H1 (cell line): ENCODE results near the gene KLHDC1. TPM values are rescaled to one million over a fixed set of nuclear protein-coding genes. Genes with fewer than 3 reads are reported as not detected.

Experiments
- CTCF ChIA-PET: fragments of 300-600 bp; sonication (Branson Sonifier 250); formaldehyde crosslinking; loops from one replicate; lab custom pipeline; 2021; ENCODE audit not compliant: partially characterized antibody; lab: Charles Lee
- POLR2A ChIA-PET: fragments of 300-600 bp; sonication (Branson Sonifier 250); formaldehyde crosslinking; loops from one replicate; lab custom pipeline; 2021; ENCODE audit warnings: inconsistent platforms; ENCODE audit not compliant: partially characterized antibody; lab: Charles Lee
- DNase-seq, 2 experiments: peaks; one replicate each; pipeline versions ENCODE4 v3.0.0 to v3.0.0-alpha.2; 2010 to 2022; ENCODE audit warnings: low spot score in 2 of 2, low read depth in 1 of 2, mixed read lengths in 1 of 2
- FAIRE-seq: peaks from 2 replicates; lab custom pipeline; 2011; peaks lifted over from hg19 to GRCh38; lab: Jason Lieb, UNC
- H2AFZ ChIP-seq: 2 replicates; pipeline ENCODE4 v1.8.1; 2012; ENCODE audit warnings: low read length, inconsistent platforms
- H2AK5ac ChIP-seq: 2 replicates; pipeline ENCODE4 v1.6.1; 2013; ENCODE audit warnings: low read depth, low read length
- H2BK120ac ChIP-seq: replicated peaks from 2 replicates; pipeline ENCODE3; 2013; ENCODE audit warnings: low read depth, low read length, inconsistent platforms
- H2BK12ac ChIP-seq: 2 replicates; pipeline ENCODE4 v1.6.1; 2013; ENCODE audit warnings: low read depth, low read length
- H2BK15ac ChIP-seq: 2 replicates; pipeline ENCODE4 v1.6.1; 2013; ENCODE audit warnings: low read length
- H2BK20ac ChIP-seq: 2 replicates; pipeline ENCODE4 v1.6.1; 2013; ENCODE audit warnings: low read length
- H2BK5ac ChIP-seq: 2 replicates; pipeline ENCODE4 v1.6.1; 2013; ENCODE audit warnings: low read depth, low read length
- H3K14ac ChIP-seq: 2 replicates; pipeline ENCODE4 v1.6.1; 2013; ENCODE audit warnings: inconsistent platforms; ENCODE audit not compliant: insufficient read length
- H3K18ac ChIP-seq: 2 replicates; pipeline ENCODE4 v1.6.1; 2013; ENCODE audit warnings: low read length; ENCODE audit errors: extremely low read depth
- H3K23ac ChIP-seq: 2 replicates; pipeline ENCODE4 v1.6.1; 2013; ENCODE audit warnings: inconsistent platforms; ENCODE audit not compliant: insufficient read length
- H3K23me2 ChIP-seq: 2 replicates; pipeline ENCODE4 v1.6.1; 2013; ENCODE audit warnings: low read depth, low read length
- H3K27ac ChIP-seq: 2 replicates; pipeline ENCODE4 v1.6.1; 2011; ENCODE audit warnings: low read depth, low read length, inconsistent platforms
- H3K27me3 ChIP-seq, 4 experiments: replicated peaks in 1 of 4; 1 replicate in 1 of 4; 2 replicates in 3 of 4; pipeline versions ENCODE4 v1.6.1 to v1.8.1; 2011 to 2013; ENCODE audit warnings: low read length in 3 of 4, mild to moderate bottlenecking in 3 of 4, inconsistent platforms in 2 of 4, mixed read lengths in 2 of 4, moderate library complexity in 1 of 4; ENCODE audit not compliant: control insufficient read depth in 3 of 4, insufficient read depth in 3 of 4; ENCODE audit errors: extremely low read depth in 1 of 4
- H3K36me3 ChIP-seq, 4 experiments: 2 replicates each; pipeline versions ENCODE4 v1.6.1 to v1.8.1; 2011 to 2013; ENCODE audit warnings: mild to moderate bottlenecking in 4 of 4, low read length in 3 of 4, moderate library complexity in 2 of 4, control low read depth in 1 of 4, inconsistent platforms in 1 of 4; ENCODE audit not compliant: insufficient read depth in 4 of 4, control insufficient read depth in 2 of 4
- H3K4ac ChIP-seq: replicated peaks from 2 replicates; pipeline ENCODE3; 2013; ENCODE audit warnings: low read length, low read depth, mixed read lengths, inconsistent platforms; ENCODE audit not compliant: insufficient read length
- H3K4me1 ChIP-seq, 4 experiments: replicated peaks in 1 of 4; 1 replicate in 1 of 4; 2 replicates in 3 of 4; pipeline versions ENCODE4 v1.6.1 to v1.8.1; 2011 to 2013; ENCODE audit warnings: low read length in 3 of 4, inconsistent platforms in 2 of 4, mixed read lengths in 1 of 4; ENCODE audit not compliant: insufficient read depth in 4 of 4, control insufficient read depth in 3 of 4
- H3K4me2 ChIP-seq, 2 experiments: 2 replicates each; pipeline versions ENCODE4 v1.6.1 to v1.8.1; 2011 to 2013; ENCODE audit warnings: low read depth in 2 of 2, low read length in 2 of 2, control low read depth in 1 of 2, inconsistent platforms in 1 of 2, mild to moderate bottlenecking in 1 of 2; ENCODE audit not compliant: insufficient read depth in 1 of 2
- H3K4me3 ChIP-seq, 4 experiments: fragments of 200-600, 300-600 bp in 1 of 4; sonication (generic), shearing (Covaris generic), sonication (Bioruptor Twin) in 1 of 4; 2 replicates each; pipeline versions ENCODE4 v1.5.1 to v1.8.1; 2011 to 2016; ENCODE audit warnings: low read length in 4 of 4, low read depth in 3 of 4, control low read depth in 2 of 4, inconsistent platforms in 2 of 4, mild to moderate bottlenecking in 2 of 4, mixed read lengths in 1 of 4, moderate library complexity in 1 of 4; ENCODE audit not compliant: insufficient read depth in 2 of 4; ENCODE audit errors: extremely low read depth in 1 of 4
- H3K56ac ChIP-seq: replicated peaks from 2 replicates; pipeline ENCODE3; 2013; ENCODE audit warnings: low read depth, mild to moderate bottlenecking, mixed read lengths, low read length, inconsistent platforms; ENCODE audit not compliant: insufficient read length
- H3K79me1 ChIP-seq: 2 replicates; pipeline ENCODE4 v1.6.1; 2013; ENCODE audit warnings: low read depth, low read length, control low read depth
- H3K79me2 ChIP-seq, 2 experiments: 2 replicates each; pipeline versions ENCODE4 v1.6.1 to v1.8.1; 2012 to 2013; ENCODE audit warnings: low read length in 2 of 2, mild to moderate bottlenecking in 2 of 2, inconsistent platforms in 1 of 2; ENCODE audit not compliant: insufficient read depth in 2 of 2, control insufficient read depth in 1 of 2
- H3K9ac ChIP-seq, 4 experiments: replicated peaks in 1 of 4; 1 replicate in 1 of 4; 2 replicates in 3 of 4; pipeline versions ENCODE4 v1.6.1 to v1.8.1; 2011 to 2013; ENCODE audit warnings: low read depth in 3 of 4, low read length in 3 of 4, control low read depth in 2 of 4, mild to moderate bottlenecking in 2 of 4, moderate library complexity in 2 of 4, inconsistent platforms in 1 of 4; ENCODE audit errors: extremely low read depth in 1 of 4
- H3K9me3 ChIP-seq, 2 experiments: 2 replicates each; pipeline versions ENCODE4 v1.6.1 to v1.8.1; 2012 to 2013; ENCODE audit warnings: mild to moderate bottlenecking in 2 of 2, moderate library complexity in 2 of 2, control low read depth in 1 of 2, inconsistent platforms in 1 of 2, low read depth in 1 of 2, low read length in 1 of 2, mixed read lengths in 1 of 2; ENCODE audit not compliant: insufficient read depth in 2 of 2
- H4K20me1 ChIP-seq, 2 experiments: replicated peaks in 1 of 2; 2 replicates each; pipeline versions ENCODE3 to v1.8.1; 2011 to 2013; ENCODE audit warnings: inconsistent platforms in 2 of 2, low read length in 2 of 2, mild to moderate bottlenecking in 1 of 2; ENCODE audit not compliant: insufficient read depth in 2 of 2, control insufficient read depth in 1 of 2
- H4K5ac ChIP-seq: 2 replicates; pipeline ENCODE4 v1.6.1; 2013; ENCODE audit warnings: low read length, low read depth, mixed read lengths, inconsistent platforms; ENCODE audit not compliant: insufficient read length
- H4K8ac ChIP-seq: 2 replicates; pipeline ENCODE4 v1.8.0; 2013; ENCODE audit warnings: mild to moderate bottlenecking, moderate library complexity, low read length, inconsistent platforms; ENCODE audit not compliant: insufficient read depth; ENCODE audit errors: extremely low read depth
- H4K91ac ChIP-seq: replicated peaks from 2 replicates; pipeline ENCODE3; 2013; ENCODE audit warnings: low read length, mixed read lengths, inconsistent platforms; ENCODE audit not compliant: insufficient read length
- CBX5 ChIP-seq: fragments of 300-800, 300-1000 bp; sonication (generic); IDR thresholded peaks from 2 replicates; pipeline ENCODE4 v1.7.1; 2016; ENCODE audit warnings: antibody characterized with exemption, low read length, low read depth
- E2F6 ChIP-seq: IDR thresholded peaks from 2 replicates; pipeline ENCODE4 v1.6.1; 2012; ENCODE audit warnings: inconsistent platforms
- KDM5A ChIP-seq: fragments of 200-600 bp; IDR thresholded peaks from 2 replicates; pipeline ENCODE4 v1.7.1; 2012; ENCODE audit warnings: mild to moderate bottlenecking, low read length, inconsistent platforms, mixed read lengths
- NANOG ChIP-seq: IDR thresholded peaks from 2 replicates; pipeline ENCODE4 v1.6.1; 2011; ENCODE audit warnings: low read length, low read depth, mild to moderate bottlenecking, inconsistent platforms; ENCODE audit not compliant: insufficient read depth, poor library complexity, severe bottlenecking
- RAD21 ChIP-seq, 2 experiments: IDR thresholded peaks in 1 of 2; conservative IDR thresholded peaks in 1 of 2; 2 replicates each; pipeline ENCODE4 v1.6.1; 2011; ENCODE audit warnings: low read depth in 2 of 2, low read length in 2 of 2, improper control_type of control experiment in 1 of 2, inconsistent platforms in 1 of 2, mild to moderate bottlenecking in 1 of 2, moderate library complexity in 1 of 2
- RFX5 ChIP-seq: IDR thresholded peaks from 2 replicates; pipeline ENCODE4 v1.6.1; 2011; ENCODE audit warnings: low read depth, low read length, improper control_type of control experiment, borderline replicate concordance
- RNF2 ChIP-seq: fragments of 200-900, 300-1000 bp; sonication (generic); IDR thresholded peaks from 2 replicates; pipeline ENCODE4 v1.7.1; 2016; ENCODE audit warnings: borderline replicate concordance, low read depth, mild to moderate bottlenecking, antibody characterized with exemption, low read length; ENCODE audit not compliant: poor library complexity, severe bottlenecking; ENCODE audit errors: missing control alignments
- RXRA ChIP-seq: IDR thresholded peaks from 2 replicates; pipeline ENCODE4 v1.6.1; 2011; ENCODE audit warnings: low read depth, mild to moderate bottlenecking, low read length, moderate library complexity; ENCODE audit not compliant: insufficient read depth
- TAF7 ChIP-seq: optimal IDR thresholded peaks from 2 replicates; pipeline ENCODE3; 2011; ENCODE audit warnings: low read depth, mild to moderate bottlenecking, inconsistent platforms, low read length, moderate library complexity, borderline replicate concordance
- ZNF274 ChIP-seq: IDR thresholded peaks from 2 replicates; pipeline ENCODE4 v1.7.0; 2012; ENCODE audit warnings: low read length, borderline replicate concordance; ENCODE audit errors: extremely low read depth
- WGBS, 2 experiments: shearing (Covaris generic) in 1 of 2; methylation state at CpG; one replicate each; pipeline versions ENCODE4 v1.1.6 to v1.1.7; 2013 to 2015; ENCODE audit warnings: low lambda C conversion rate in 2 of 2, mixed read lengths in 2 of 2, inconsistent platforms in 1 of 2, low coverage in 1 of 2, missing lambda C conversion rate in 1 of 2; ENCODE audit not compliant: insufficient replicate concordance in 2 of 2, insufficient coverage in 1 of 2, insufficient read length in 1 of 2; ENCODE audit errors: extremely low coverage in 1 of 2, missing lambda C conversion rate in 1 of 2; 5-methylcytosine and 5-hydroxymethylcytosine counted together
- polyA plus RNA-seq, 7 experiments: library from polyadenylated mRNA; depleted of rRNA in 3 of 7; stranded (reverse) in 5 of 7; unstranded in 2 of 7; fragments of >200 nt in 5 of 7; fragments of 200-250 nt in 2 of 7; gene quantifications; 1 replicate in 5 of 7; 2 replicates in 1 of 7; 4 replicates in 1 of 7; pipeline versions ENCODE4 v1.2.1 to v1.2.3, GENCODE V29; 2011 to 2013; ENCODE audit warnings: missing spikeins in 2 of 7, mixed read lengths in 2 of 7
- total RNA-seq: library from RNA; stranded (reverse); fragmentation: NEBNext Ultra II Directional; extraction: Animal tissue kit (Norgen Biotek cat#: 25700); gene quantifications from 2 replicates; pipeline ENCODE4 v1.2.1, GENCODE V29; 2021
- TF ChIP-seq, protein P1 (sequence below): IDR thresholded peaks from 2 replicates; pipeline ENCODE4 v1.6.1; 2011; ENCODE audit warnings: low read depth, mild to moderate bottlenecking, low read length; ENCODE audit not compliant: insufficient read depth

The KLHDC1 gene
- total and polyA plus RNA-seq, 2 of the 8 experiments (the other 6 are each of a cell fraction or from before 2014, with no cell fraction given) = 0.08 TPM; not detected in 1

DNA sequence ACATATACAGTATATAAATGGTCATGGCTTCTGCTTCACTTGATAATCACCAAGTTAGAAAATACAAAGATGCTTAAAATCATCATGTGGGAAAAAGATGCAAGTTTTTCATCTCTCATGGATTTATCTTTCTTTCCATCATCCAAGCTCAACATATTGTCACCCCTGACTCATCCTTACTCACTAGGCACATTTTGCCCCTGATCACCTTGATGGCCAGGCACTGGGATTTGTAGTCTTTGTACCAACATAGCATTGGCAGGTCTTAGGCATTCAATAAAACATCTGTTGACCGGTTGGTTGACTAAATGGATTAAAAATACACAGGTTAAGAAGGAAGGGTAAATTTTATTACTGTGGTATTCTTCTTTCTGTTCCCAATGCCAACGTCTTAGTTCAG is 103.1 kb downstream of the KLHDC1 start:
- peaks cover 9 to 68% (median 41%) of the 10 kb centered on the region in 4 experiments for H3K36me3 ChIP-seq
- ChIA-PET POLR2A (interaction anchor here (1.2 to 1.5 kb wide), 2 partner anchors 28 to 36 kb away, joined by 3 to 4 read pairs; partner anchors contain the start of gene KLHDC2), CTCF (no interaction called here)
- 81% methylated on average over 2 of the region's 2 CpGs; no CpG with 5 or more reads in 1 of the 2 experiments for WGBS, 2 experiments
- no peak overlapping the region for H2BK12ac ChIP-seq
- H3K4me3 ChIP-seq = no peak overlapping the region
- H4K91ac ChIP-seq = no peak overlapping the region
- no peaks in the 10 kb centered on the region for H3K9me3 ChIP-seq
- no peak overlapping the region for H3K23ac ChIP-seq
- H3K14ac ChIP-seq = no peak overlapping the region
- no peak overlapping the region for H2BK5ac ChIP-seq
- no peak overlapping the region for H2BK15ac ChIP-seq
- no peak for FAIRE-seq
- no peak overlapping the region for H3K27ac ChIP-seq
- no peaks in the 10 kb centered on the region for H3K23me2 ChIP-seq
- no peak overlapping the region for H2BK20ac ChIP-seq
- no peak overlapping the region for H2AFZ ChIP-seq
- H3K79me1 ChIP-seq = no peaks in the 10 kb centered on the region
- H2BK120ac ChIP-seq = no peak overlapping the region
- H3K56ac ChIP-seq = no peak overlapping the region
- H3K4me2 ChIP-seq = no peak overlapping the region
- H3K4me1 ChIP-seq = no peaks in the 10 kb centered on the region
- no peak overlapping the region for H2AK5ac ChIP-seq
- no peaks in the 10 kb centered on the region for H3K27me3 ChIP-seq
- H4K8ac ChIP-seq = no peak overlapping the region
- H4K20me1 ChIP-seq = no peaks in the 10 kb centered on the region
- no peak overlapping the region for H3K4ac ChIP-seq
- no peak overlapping the region for H4K5ac ChIP-seq
- H3K79me2 ChIP-seq = no peaks in the 10 kb centered on the region
- no peak overlapping the region for H3K18ac ChIP-seq
- H3K9ac ChIP-seq = no peak overlapping the region
- no peak for DNase-seq
- no peak for TF ChIP-seq KDM5A
- no peak for TF ChIP-seq RNF2
- no peak for TF ChIP-seq RXRA
- TF ChIP-seq E2F6 = no peak
- TF ChIP-seq, protein P1, sequence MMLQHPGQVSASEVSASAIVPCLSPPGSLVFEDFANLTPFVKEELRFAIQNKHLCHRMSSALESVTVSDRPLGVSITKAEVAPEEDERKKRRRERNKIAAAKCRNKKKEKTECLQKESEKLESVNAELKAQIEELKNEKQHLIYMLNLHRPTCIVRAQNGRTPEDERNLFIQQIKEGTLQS = no peak
- TF ChIP-seq RAD21 (IDR thresholded peaks at IDR 0.05 in 1 of 2, conservative IDR thresholded peaks at IDR 0.05 in 1 of 2; ENCODE audit: low read depth in 2 of 2, low read length in 2 of 2) = no peak
- TF ChIP-seq TAF7 = no peak
- no peak for TF ChIP-seq ZNF274
- no peak for TF ChIP-seq CBX5
- no peak for TF ChIP-seq NANOG
- TF ChIP-seq RFX5 = no peak
